ENCODE measurements around the gene GBP4. TPM values are rescaled to one million over a fixed set of nuclear protein-coding genes. Genes with fewer than 3 reads are reported as not detected.

GBP4 gene
- total RNA-seq, 1 donor from 2014 or later = 13.9 TPM

- Mint-ChIP-seq H3K27ac (peak overlapping the region; percentile 93), H3K36me3 (ENCODE audit: low read depth) (peaks cover 44% of the 10 kb centered on the region), H3K4me3 (ENCODE audit: low read depth) (peak overlapping the region; percentile 86), H3K9me3 (no peaks in the 10 kb centered on the region), H3K27me3 (ENCODE audit: low read depth) (no peaks in the 10 kb centered on the region), H3K4me1 (ENCODE audit: low read depth) (peaks cover 76% of the 10 kb centered on the region)
- no peak for DNase-seq (ENCODE audit: low spot score)
- intact Hi-C loops (cut with micrococcal nuclease) = loop anchor here (2.0 to 5.0 kb wide), 5 partner anchors 73 to 324 kb away; partner anchors contain the start of gene LRRC8B
Observed at GRCh38 chr1:89198081-89198480, 661 bp downstream of the GBP4 start.

- H3K4me1 Mint-ChIP-seq (ENCODE audit: low read depth) = peaks cover 57% of the 10 kb centered on the region
- intact Hi-C loops (cut with micrococcal nuclease) = loop anchor here (5.0 kb wide), 3 partner anchors 148 to 327 kb away; partner anchors contain the start of gene LRRC8B
- H3K27ac Mint-ChIP-seq = no peak overlapping the region
- H3K27me3 Mint-ChIP-seq (ENCODE audit: low read depth) = no peaks in the 10 kb centered on the region
- DNase-seq (ENCODE audit: low spot score) = no peak
- H3K9me3 Mint-ChIP-seq = no peaks in the 10 kb centered on the region
- peaks cover 59% of the 10 kb centered on the region for H3K36me3 Mint-ChIP-seq (ENCODE audit: low read depth)
- no peak overlapping the region for H3K4me3 Mint-ChIP-seq (ENCODE audit: low read depth)
Observed at GRCh38 chr1:89195476-89195875, 3.3 kb downstream of the GBP4 start.

GRCh38 chr1:89191314-89191713 lies 7.4 kb downstream of the GBP4 start:
- H3K9me3 Mint-ChIP-seq = no peaks in the 10 kb centered on the region
- no peaks in the 10 kb centered on the region for H3K27me3 Mint-ChIP-seq (ENCODE audit: low read depth)
- intact Hi-C loops (cut with micrococcal nuclease) = no loop called here
- no peak overlapping the region for H3K27ac Mint-ChIP-seq
- peaks cover 22% of the 10 kb centered on the region for H3K4me1 Mint-ChIP-seq (ENCODE audit: low read depth)
- no peak for DNase-seq (ENCODE audit: low spot score)
- H3K4me3 Mint-ChIP-seq (ENCODE audit: low read depth) = no peak overlapping the region
- H3K36me3 Mint-ChIP-seq (ENCODE audit: low read depth) = peaks cover 91% of the 10 kb centered on the region

GRCh38 chr1:89190017-89190416 lies 8.7 kb downstream of the GBP4 start:
- H3K4me3 Mint-ChIP-seq (ENCODE audit: low read depth) = no peak overlapping the region
- no peaks in the 10 kb centered on the region for H3K9me3 Mint-ChIP-seq
- H3K27me3 Mint-ChIP-seq (ENCODE audit: low read depth) = no peaks in the 10 kb centered on the region
- peaks cover 91% of the 10 kb centered on the region for H3K36me3 Mint-ChIP-seq (ENCODE audit: low read depth)
- peaks cover 9% of the 10 kb centered on the region for H3K4me1 Mint-ChIP-seq (ENCODE audit: low read depth)
- intact Hi-C loops (cut with micrococcal nuclease) = no loop called here
- no peak for DNase-seq (ENCODE audit: low spot score)
- no peak overlapping the region for H3K27ac Mint-ChIP-seq

- H3K27me3 Mint-ChIP-seq (ENCODE audit: low read depth) = no peaks in the 10 kb centered on the region
- peaks cover 36% of the 10 kb centered on the region for H3K36me3 Mint-ChIP-seq (ENCODE audit: low read depth)
- H3K9me3 Mint-ChIP-seq = peaks cover 13% of the 10 kb centered on the region
- H3K4me3 Mint-ChIP-seq (ENCODE audit: low read depth) = no peak overlapping the region
- no peak for DNase-seq (ENCODE audit: low spot score)
- intact Hi-C loops (cut with micrococcal nuclease) = no loop called here
- H3K27ac Mint-ChIP-seq = no peak overlapping the region
- H3K4me1 Mint-ChIP-seq (ENCODE audit: low read depth) = peaks cover 5% of the 10 kb centered on the region
Observed at GRCh38 chr1:89179343-89179742, 19.4 kb downstream of the GBP4 start.

GRCh38 chr1:89176971-89177370 lies 21.8 kb downstream of the GBP4 start:
- intact Hi-C loops (cut with micrococcal nuclease) = no loop called here
- peaks cover 13% of the 10 kb centered on the region for H3K36me3 Mint-ChIP-seq (ENCODE audit: low read depth)
- no peak overlapping the region for H3K27ac Mint-ChIP-seq
- H3K27me3 Mint-ChIP-seq (ENCODE audit: low read depth) = no peaks in the 10 kb centered on the region
- H3K9me3 Mint-ChIP-seq = peaks cover 8% of the 10 kb centered on the region
- no peak overlapping the region for H3K4me3 Mint-ChIP-seq (ENCODE audit: low read depth)
- H3K4me1 Mint-ChIP-seq (ENCODE audit: low read depth) = peaks cover 8% of the 10 kb centered on the region
- no peak for DNase-seq (ENCODE audit: low spot score)

GRCh38 chr1:89175601-89176256 lies 23.0 kb downstream of the GBP4 start, which contains the start of gene GBP7:
GBP7 (minus strand) TSS chr1:89176003; CDS start chr1:89171935, 4,068 bp downstream.
- no peak within 1 kb of the TSS for H3K27ac Mint-ChIP-seq
- H3K9me3 Mint-ChIP-seq = peaks cover 16% of the 10 kb centered on the region
- intact Hi-C loops (cut with micrococcal nuclease) = no loop called here
- H3K36me3 Mint-ChIP-seq (ENCODE audit: low read depth) = peaks cover 10% of the 10 kb centered on the region
- H3K27me3 Mint-ChIP-seq (ENCODE audit: low read depth) = no peaks in the 10 kb centered on the region
- H3K4me3 Mint-ChIP-seq (ENCODE audit: low read depth) = no peak within 1 kb of the TSS
- H3K4me1 Mint-ChIP-seq (ENCODE audit: low read depth) = peaks cover 13% of the 10 kb centered on the region
- no peak for DNase-seq (ENCODE audit: low spot score)

GRCh38 chr1:89174491-89174890 lies 24.3 kb downstream of the GBP4 start:
- peaks cover 11% of the 10 kb centered on the region for H3K36me3 Mint-ChIP-seq (ENCODE audit: low read depth)
- peaks cover 22% of the 10 kb centered on the region for H3K9me3 Mint-ChIP-seq

GRCh38 chr1:89172468-89173143 lies 26.1 kb downstream of the GBP4 start:
- Mint-ChIP-seq H3K27ac (no peak overlapping the region), H3K4me1 (ENCODE audit: low read depth) (peaks cover 15% of the 10 kb centered on the region), H3K9me3 (peaks cover 22% of the 10 kb centered on the region), H3K36me3 (ENCODE audit: low read depth) (peaks cover 11% of the 10 kb centered on the region), H3K4me3 (ENCODE audit: low read depth) (no peak overlapping the region), H3K27me3 (ENCODE audit: low read depth) (no peaks in the 10 kb centered on the region)
- DNase-seq (ENCODE audit: low spot score) = no peak
- intact Hi-C loops (cut with micrococcal nuclease) = no loop called here

More at GRCh38 chr1:89174491-89174890, 24.3 kb downstream of the GBP4 start:
- no peak for DNase-seq (ENCODE audit: low spot score)
- Mint-ChIP-seq H3K27me3 (ENCODE audit: low read depth) (no peaks in the 10 kb centered on the region), H3K4me3 (ENCODE audit: low read depth) (no peak overlapping the region), H3K4me1 (ENCODE audit: low read depth) (peaks cover 15% of the 10 kb centered on the region), H3K27ac (no peak overlapping the region)
- intact Hi-C loops (cut with micrococcal nuclease) = no loop called here

GRCh38 chr1:89171067-89171438 lies 27.7 kb downstream of the GBP4 start:
- DNase-seq (ENCODE audit: low spot score) = no peak
- no peak overlapping the region for H3K27ac Mint-ChIP-seq
- H3K4me1 Mint-ChIP-seq (ENCODE audit: low read depth) = peaks cover 10% of the 10 kb centered on the region
- no peak overlapping the region for H3K4me3 Mint-ChIP-seq (ENCODE audit: low read depth)
- no peaks in the 10 kb centered on the region for H3K27me3 Mint-ChIP-seq (ENCODE audit: low read depth)
- intact Hi-C loops (cut with micrococcal nuclease) = no loop called here
- H3K36me3 Mint-ChIP-seq (ENCODE audit: low read depth) = peaks cover 11% of the 10 kb centered on the region
- H3K9me3 Mint-ChIP-seq = peaks cover 22% of the 10 kb centered on the region

GRCh38 chr1:89170170-89171066 lies 28.3 kb downstream of the GBP4 start:
- intact Hi-C loops (cut with micrococcal nuclease) = no loop called here
- no peak for DNase-seq (ENCODE audit: low spot score)
- no peaks in the 10 kb centered on the region for H3K27me3 Mint-ChIP-seq (ENCODE audit: low read depth)
- H3K36me3 Mint-ChIP-seq (ENCODE audit: low read depth) = peaks cover 11% of the 10 kb centered on the region
- peaks cover 22% of the 10 kb centered on the region for H3K9me3 Mint-ChIP-seq
- H3K4me3 Mint-ChIP-seq (ENCODE audit: low read depth) = no peak overlapping the region
- H3K4me1 Mint-ChIP-seq (ENCODE audit: low read depth) = peaks cover 10% of the 10 kb centered on the region
- no peak overlapping the region for H3K27ac Mint-ChIP-seq

GRCh38 chr1:89169166-89169565 lies 29.6 kb downstream of the GBP4 start:
- H3K9me3 Mint-ChIP-seq = peaks cover 22% of the 10 kb centered on the region

More at GRCh38 chr1:89169166-89169565, 29.6 kb downstream of the GBP4 start:
- peaks cover 11% of the 10 kb centered on the region for H3K36me3 Mint-ChIP-seq (ENCODE audit: low read depth)
- H3K27me3 Mint-ChIP-seq (ENCODE audit: low read depth) = no peaks in the 10 kb centered on the region
- DNase-seq (ENCODE audit: low spot score) = no peak
- H3K4me3 Mint-ChIP-seq (ENCODE audit: low read depth) = no peak overlapping the region
- peaks cover 10% of the 10 kb centered on the region for H3K4me1 Mint-ChIP-seq (ENCODE audit: low read depth)
- intact Hi-C loops (cut with micrococcal nuclease) = no loop called here
- no peak overlapping the region for H3K27ac Mint-ChIP-seq

All from activated T-helper 2 cell treated with anti-CD3 and anti-CD28 coated beads, Interferon-gamma antibody, Interleukin-2, Interleukin-4, amounts not matched to agents 10 μg/mL and 5 μg/mL and 100 μg/mL, durations not matched to agents 14 hours and 24 hours and 36 hours (primary cell).